ENCODE results near the gene SH3RF3. TPM values are rescaled to one million over a fixed set of nuclear protein-coding genes. Genes with fewer than 3 reads are reported as not detected.

The SH3RF3 gene
- total and polyA plus RNA-seq, 2 of the 13 experiments (the other 11 are each of a cell fraction or from before 2014, with no cell fraction given), result 0.04 TPM; not detected in 1

DNA sequence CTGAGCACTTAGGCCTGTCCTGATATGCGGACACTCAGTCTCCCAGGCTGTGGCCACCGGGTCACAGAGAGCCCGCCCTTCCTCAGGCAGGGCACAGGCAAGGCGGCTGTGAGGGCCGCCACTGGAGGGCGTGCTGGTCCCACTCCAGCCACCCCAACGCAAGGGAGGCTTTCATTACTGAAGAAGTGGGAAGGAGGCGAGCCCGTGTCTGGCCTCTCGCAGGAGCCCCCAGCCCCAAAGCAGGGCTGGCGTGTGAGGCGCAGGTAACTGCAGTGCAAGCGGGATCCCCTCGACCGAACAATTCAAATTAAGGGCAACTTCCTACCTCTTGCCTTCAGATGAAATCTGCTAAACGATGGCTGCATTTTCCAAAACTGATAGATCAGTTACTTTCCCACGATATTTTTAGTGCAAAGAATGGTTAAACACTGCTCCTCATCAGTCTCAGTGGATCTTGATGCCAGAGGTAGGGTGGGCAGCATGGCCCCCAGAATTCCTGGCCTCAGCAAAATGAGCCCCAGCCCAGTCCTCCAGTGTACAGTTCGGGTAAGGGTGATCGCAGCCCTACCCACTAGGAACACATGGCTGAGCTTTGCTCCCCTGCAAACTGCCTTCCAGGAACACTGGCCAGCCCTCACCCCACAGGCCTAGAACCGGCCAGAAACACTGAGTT lies 387.6 kb downstream of the SH3RF3 start (continued):
- no peak for TF ChIP-seq ZNF616 (CRISPR knock-in tag; IDR thresholded peaks at IDR 0.05; ENCODE audit: low read depth)
- no peak for TF ChIP-seq ZNF136 (CRISPR knock-in tag; IDR thresholded peaks at IDR 0.05; ENCODE audit: low read depth)
- TF ChIP-seq STAG1 (CRISPR knock-in tag; IDR thresholded peaks at IDR 0.05), result peak; percentile 100
- TF ChIP-seq, protein P1, sequence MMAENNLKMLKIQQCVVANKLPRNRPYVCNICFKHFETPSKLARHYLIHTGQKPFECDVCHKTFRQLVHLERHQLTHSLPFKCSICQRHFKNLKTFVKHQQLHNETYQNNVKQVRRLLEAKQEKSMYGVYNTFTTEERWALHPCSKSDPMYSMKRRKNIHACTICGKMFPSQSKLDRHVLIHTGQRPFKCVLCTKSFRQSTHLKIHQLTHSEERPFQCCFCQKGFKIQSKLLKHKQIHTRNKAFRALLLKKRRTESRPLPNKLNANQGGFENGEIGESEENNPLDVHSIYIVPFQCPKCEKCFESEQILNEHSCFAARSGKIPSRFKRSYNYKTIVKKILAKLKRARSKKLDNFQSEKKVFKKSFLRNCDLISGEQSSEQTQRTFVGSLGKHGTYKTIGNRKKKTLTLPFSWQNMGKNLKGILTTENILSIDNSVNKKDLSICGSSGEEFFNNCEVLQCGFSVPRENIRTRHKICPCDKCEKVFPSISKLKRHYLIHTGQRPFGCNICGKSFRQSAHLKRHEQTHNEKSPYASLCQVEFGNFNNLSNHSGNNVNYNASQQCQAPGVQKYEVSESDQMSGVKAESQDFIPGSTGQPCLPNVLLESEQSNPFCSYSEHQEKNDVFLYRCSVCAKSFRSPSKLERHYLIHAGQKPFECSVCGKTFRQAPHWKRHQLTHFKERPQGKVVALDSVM (CRISPR knock-in tag; IDR thresholded peaks at IDR 0.05), result no peak
- TF ChIP-seq, protein P2, sequence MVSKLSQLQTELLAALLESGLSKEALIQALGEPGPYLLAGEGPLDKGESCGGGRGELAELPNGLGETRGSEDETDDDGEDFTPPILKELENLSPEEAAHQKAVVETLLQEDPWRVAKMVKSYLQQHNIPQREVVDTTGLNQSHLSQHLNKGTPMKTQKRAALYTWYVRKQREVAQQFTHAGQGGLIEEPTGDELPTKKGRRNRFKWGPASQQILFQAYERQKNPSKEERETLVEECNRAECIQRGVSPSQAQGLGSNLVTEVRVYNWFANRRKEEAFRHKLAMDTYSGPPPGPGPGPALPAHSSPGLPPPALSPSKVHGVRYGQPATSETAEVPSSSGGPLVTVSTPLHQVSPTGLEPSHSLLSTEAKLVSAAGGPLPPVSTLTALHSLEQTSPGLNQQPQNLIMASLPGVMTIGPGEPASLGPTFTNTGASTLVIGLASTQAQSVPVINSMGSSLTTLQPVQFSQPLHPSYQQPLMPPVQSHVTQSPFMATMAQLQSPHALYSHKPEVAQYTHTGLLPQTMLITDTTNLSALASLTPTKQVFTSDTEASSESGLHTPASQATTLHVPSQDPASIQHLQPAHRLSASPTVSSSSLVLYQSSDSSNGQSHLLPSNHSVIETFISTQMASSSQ (IDR thresholded peaks at IDR 0.05; ENCODE audit: low read depth), result no peak
- TF ChIP-seq, protein P2 (CRISPR knock-in tag; IDR thresholded peaks at IDR 0.05; ENCODE audit: borderline replicate concordance), result no peak
- TF ChIP-seq, protein P3, sequence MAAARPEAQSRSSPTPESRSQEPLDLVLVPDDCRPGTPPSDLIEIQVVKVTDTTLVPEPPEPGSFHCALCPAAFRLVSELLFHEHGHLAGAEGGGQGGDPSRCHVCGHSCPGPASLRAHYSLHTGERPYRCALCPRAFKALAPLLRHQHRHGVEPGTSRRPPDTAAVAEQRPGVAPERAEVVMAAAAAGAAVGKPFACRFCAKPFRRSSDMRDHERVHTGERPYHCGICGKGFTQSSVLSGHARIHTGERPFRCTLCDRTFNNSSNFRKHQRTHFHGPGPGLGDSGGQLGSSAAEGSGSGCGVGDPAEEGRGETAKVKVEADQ (CRISPR knock-in tag; IDR thresholded peaks at IDR 0.05; ENCODE audit: borderline replicate concordance), result 0 out of 2 replicates have a peak, but pooled peaks have one; percentile 40
- TF ChIP-seq TEAD3 (CRISPR knock-in tag; optimal IDR thresholded peaks at IDR 0.05; ENCODE audit: borderline replicate concordance), result peak; percentile 58
- TF ChIP-seq KAT7 (CRISPR knock-in tag; IDR thresholded peaks at IDR 0.05; ENCODE audit: borderline replicate concordance), result no peak; the same call in 1 of the 2 replicates
- TF ChIP-seq, protein P4, sequence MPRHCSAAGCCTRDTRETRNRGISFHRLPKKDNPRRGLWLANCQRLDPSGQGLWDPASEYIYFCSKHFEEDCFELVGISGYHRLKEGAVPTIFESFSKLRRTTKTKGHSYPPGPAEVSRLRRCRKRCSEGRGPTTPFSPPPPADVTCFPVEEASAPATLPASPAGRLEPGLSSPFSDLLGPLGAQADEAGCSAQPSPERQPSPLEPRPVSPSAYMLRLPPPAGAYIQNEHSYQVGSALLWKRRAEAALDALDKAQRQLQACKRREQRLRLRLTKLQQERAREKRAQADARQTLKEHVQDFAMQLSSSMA (CRISPR knock-in tag; IDR thresholded peaks at IDR 0.05), result peak; percentile 78; the same call in 1 of the 2 replicates
- peak; percentile 42 for TF ChIP-seq HOXA3 (CRISPR knock-in tag; IDR thresholded peaks at IDR 0.05)
- peak; percentile 85 for TF ChIP-seq NRL (CRISPR knock-in tag; IDR thresholded peaks at IDR 0.05; ENCODE audit: borderline replicate concordance)
- no peak; the same call in 1 of the 2 replicates for TF ChIP-seq ZSCAN31 (CRISPR knock-in tag; IDR thresholded peaks at IDR 0.05; ENCODE audit: low read depth)
- TF ChIP-seq SP140L (CRISPR knock-in tag; IDR thresholded peaks at IDR 0.05; ENCODE audit: borderline replicate concordance), result peak; percentile 38; the same call in 1 of the 2 replicates
- TF ChIP-seq HNF4A (CRISPR knock-in tag; IDR thresholded peaks at IDR 0.05), result 0 out of 2 replicates have a peak, but pooled peaks have one; percentile 35
- TF ChIP-seq SMAD3 (CRISPR knock-in tag; IDR thresholded peaks at IDR 0.05), result peak; percentile 51; the same call in 1 of the 2 replicates
- no peak for TF ChIP-seq ZBTB1 (CRISPR knock-in tag; IDR thresholded peaks at IDR 0.05; ENCODE audit: borderline replicate concordance)
- TF ChIP-seq, protein P5, sequence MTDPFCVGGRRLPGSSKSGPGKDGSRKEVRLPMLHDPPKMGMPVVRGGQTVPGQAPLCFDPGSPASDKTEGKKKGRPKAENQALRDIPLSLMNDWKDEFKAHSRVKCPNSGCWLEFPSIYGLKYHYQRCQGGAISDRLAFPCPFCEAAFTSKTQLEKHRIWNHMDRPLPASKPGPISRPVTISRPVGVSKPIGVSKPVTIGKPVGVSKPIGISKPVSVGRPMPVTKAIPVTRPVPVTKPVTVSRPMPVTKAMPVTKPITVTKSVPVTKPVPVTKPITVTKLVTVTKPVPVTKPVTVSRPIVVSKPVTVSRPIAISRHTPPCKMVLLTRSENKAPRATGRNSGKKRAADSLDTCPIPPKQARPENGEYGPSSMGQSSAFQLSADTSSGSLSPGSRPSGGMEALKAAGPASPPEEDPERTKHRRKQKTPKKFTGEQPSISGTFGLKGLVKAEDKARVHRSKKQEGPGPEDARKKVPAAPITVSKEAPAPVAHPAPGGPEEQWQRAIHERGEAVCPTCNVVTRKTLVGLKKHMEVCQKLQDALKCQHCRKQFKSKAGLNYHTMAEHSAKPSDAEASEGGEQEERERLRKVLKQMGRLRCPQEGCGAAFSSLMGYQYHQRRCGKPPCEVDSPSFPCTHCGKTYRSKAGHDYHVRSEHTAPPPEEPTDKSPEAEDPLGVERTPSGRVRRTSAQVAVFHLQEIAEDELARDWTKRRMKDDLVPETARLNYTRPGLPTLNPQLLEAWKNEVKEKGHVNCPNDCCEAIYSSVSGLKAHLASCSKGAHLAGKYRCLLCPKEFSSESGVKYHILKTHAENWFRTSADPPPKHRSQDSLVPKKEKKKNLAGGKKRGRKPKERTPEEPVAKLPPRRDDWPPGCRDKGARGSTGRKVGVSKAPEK (CRISPR knock-in tag; IDR thresholded peaks at IDR 0.05; ENCODE audit: borderline replicate concordance), result peak; percentile 40; the same call in 1 of the 2 replicates
